Stimulated activated naive CD8-positive, alpha-beta T cell treated with anti-CD3 and anti-CD28 coated beads, Interleukin-15, Interleukin-2, amounts not matched to agents 100 ng/mL and 50 ng/mL, for 24 hours (primary cell): ENCODE data around the gene PRRT2.

Source experiments
- H3K27ac Mint-ChIP-seq: one replicate; pipeline ENCODE4 v1.8.0; 2021; ENCODE audit warnings: mild to moderate bottlenecking, mixed read lengths
- H3K27me3 Mint-ChIP-seq: one replicate; pipeline ENCODE4 v1.8.0; 2021; ENCODE audit warnings: mixed read lengths
- H3K36me3 Mint-ChIP-seq: one replicate; pipeline ENCODE4 v1.8.0; 2021; ENCODE audit warnings: low read depth, mixed read lengths
- H3K4me1 Mint-ChIP-seq: one replicate; pipeline ENCODE4 v1.8.0; 2021; ENCODE audit warnings: low read depth, mixed read lengths
- H3K4me3 Mint-ChIP-seq: one replicate; pipeline ENCODE4 v1.8.0; 2021; ENCODE audit warnings: mild to moderate bottlenecking, mixed read lengths
- H3K9me3 Mint-ChIP-seq: one replicate; pipeline ENCODE4 v1.8.0; 2021; ENCODE audit warnings: mixed read lengths

PRRT2 gene

GRCh38 chr16:29849505-29849904, 37.5 kb downstream of the PRRT2 start:
- no peak overlapping the region for H3K4me3 Mint-ChIP-seq
- H3K27me3 Mint-ChIP-seq = no peaks in the 10 kb centered on the region
- H3K4me1 Mint-ChIP-seq = no peaks in the 10 kb centered on the region
- no peaks in the 10 kb centered on the region for H3K9me3 Mint-ChIP-seq
- no peak overlapping the region for H3K27ac Mint-ChIP-seq
- H3K36me3 Mint-ChIP-seq = peaks cover 14% of the 10 kb centered on the region

GRCh38 chr16:29850998-29851397, 39.0 kb downstream of the PRRT2 start:
- no peak overlapping the region for H3K27ac Mint-ChIP-seq
- peaks cover 7% of the 10 kb centered on the region for H3K36me3 Mint-ChIP-seq
- H3K27me3 Mint-ChIP-seq = no peaks in the 10 kb centered on the region
- H3K9me3 Mint-ChIP-seq = no peaks in the 10 kb centered on the region
- H3K4me3 Mint-ChIP-seq = no peak overlapping the region
- H3K4me1 Mint-ChIP-seq = no peaks in the 10 kb centered on the region

GRCh38 chr16:29852654-29853053, 40.7 kb downstream of the PRRT2 start:
- Mint-ChIP-seq H3K4me1 (no peaks in the 10 kb centered on the region), H3K9me3 (no peaks in the 10 kb centered on the region), H3K36me3 (peaks cover 3% of the 10 kb centered on the region), H3K4me3 (no peak overlapping the region), H3K27me3 (no peaks in the 10 kb centered on the region), H3K27ac (no peak overlapping the region)

GRCh38 chr16:29854520-29855100, 42.6 kb downstream of the PRRT2 start:
- H3K27ac Mint-ChIP-seq = no peak overlapping the region
- H3K4me1 Mint-ChIP-seq = peaks cover 4% of the 10 kb centered on the region
- H3K9me3 Mint-ChIP-seq = no peaks in the 10 kb centered on the region
- H3K4me3 Mint-ChIP-seq = no peak overlapping the region
- peaks cover 15% of the 10 kb centered on the region for H3K36me3 Mint-ChIP-seq
- H3K27me3 Mint-ChIP-seq = no peaks in the 10 kb centered on the region

- Mint-ChIP-seq H3K4me3 (no peak overlapping the region), H3K27ac (no peak overlapping the region), H3K4me1 (peaks cover 18% of the 10 kb centered on the region), H3K27me3 (no peaks in the 10 kb centered on the region), H3K9me3 (no peaks in the 10 kb centered on the region), H3K36me3 (peaks cover 23% of the 10 kb centered on the region)
These were observed 45.3 kb downstream of the PRRT2 start for GRCh38 chr16:29857133-29857760.

- no peak overlapping the region for H3K4me3 Mint-ChIP-seq
- peaks cover 18% of the 10 kb centered on the region for H3K4me1 Mint-ChIP-seq
These were observed 46.3 kb downstream of the PRRT2 start for GRCh38 chr16:29858149-29858849.

GRCh38 chr16:29858974-29859373, 47.0 kb downstream of the PRRT2 start:
- Mint-ChIP-seq H3K27me3 (no peaks in the 10 kb centered on the region), H3K4me3 (no peak overlapping the region), H3K9me3 (no peaks in the 10 kb centered on the region)

More at GRCh38 chr16:29858149-29858849, 46.3 kb downstream of the PRRT2 start:
- Mint-ChIP-seq H3K27ac (no peak overlapping the region), H3K9me3 (no peaks in the 10 kb centered on the region), H3K27me3 (no peaks in the 10 kb centered on the region), H3K36me3 (peaks cover 23% of the 10 kb centered on the region)

GRCh38 chr16:29860218-29860617, 48.2 kb downstream of the PRRT2 start:
- Mint-ChIP-seq H3K27ac (no peak overlapping the region), H3K27me3 (no peaks in the 10 kb centered on the region), H3K4me3 (no peak overlapping the region), H3K4me1 (peaks cover 18% of the 10 kb centered on the region), H3K9me3 (no peaks in the 10 kb centered on the region), H3K36me3 (peaks cover 23% of the 10 kb centered on the region)

More at GRCh38 chr16:29858974-29859373, 47.0 kb downstream of the PRRT2 start:
- H3K4me1 Mint-ChIP-seq = peaks cover 18% of the 10 kb centered on the region
- peaks cover 23% of the 10 kb centered on the region for H3K36me3 Mint-ChIP-seq
- no peak overlapping the region for H3K27ac Mint-ChIP-seq

- no peaks in the 10 kb centered on the region for H3K9me3 Mint-ChIP-seq
- H3K36me3 Mint-ChIP-seq = peaks cover 23% of the 10 kb centered on the region
- H3K27me3 Mint-ChIP-seq = no peaks in the 10 kb centered on the region
- peak overlapping the region; percentile 99 for H3K4me3 Mint-ChIP-seq
- H3K4me1 Mint-ChIP-seq = peaks cover 18% of the 10 kb centered on the region
- H3K27ac Mint-ChIP-seq = peak overlapping the region; percentile 95
These were observed 50.4 kb downstream of the PRRT2 start for GRCh38 chr16:29862383-29862883.

- no peaks in the 10 kb centered on the region for H3K27me3 Mint-ChIP-seq
- peak within 1 kb of the TSS; percentile 100 for H3K27ac Mint-ChIP-seq
- H3K36me3 Mint-ChIP-seq = peaks cover 23% of the 10 kb centered on the region
- H3K4me3 Mint-ChIP-seq = peak within 1 kb of the TSS; percentile 99
- H3K4me1 Mint-ChIP-seq = peaks cover 18% of the 10 kb centered on the region
- H3K9me3 Mint-ChIP-seq = no peaks in the 10 kb centered on the region
These were observed 51.1 kb downstream of the PRRT2 start, which contains the start of gene CDIPT for GRCh38 chr16:29862884-29863668. Gene CDIPT (minus strand): TSS chr16:29863226. CDS start chr16:29862857, 369 bp downstream.

GRCh38 chr16:29863669-29863984, 51.6 kb downstream of the PRRT2 start:
- peaks cover 15% of the 10 kb centered on the region for H3K4me1 Mint-ChIP-seq
- H3K27me3 Mint-ChIP-seq = no peaks in the 10 kb centered on the region
- H3K4me3 Mint-ChIP-seq = peak overlapping the region; percentile 99
- H3K27ac Mint-ChIP-seq = no peak overlapping the region
- no peaks in the 10 kb centered on the region for H3K9me3 Mint-ChIP-seq
- H3K36me3 Mint-ChIP-seq = peaks cover 17% of the 10 kb centered on the region

GRCh38 chr16:29864205-29864604, 52.2 kb downstream of the PRRT2 start:
- H3K36me3 Mint-ChIP-seq = peaks cover 11% of the 10 kb centered on the region
- H3K4me1 Mint-ChIP-seq = peaks cover 15% of the 10 kb centered on the region
- H3K27ac Mint-ChIP-seq = no peak overlapping the region
- no peaks in the 10 kb centered on the region for H3K9me3 Mint-ChIP-seq
- H3K4me3 Mint-ChIP-seq = peak overlapping the region; percentile 41
- no peaks in the 10 kb centered on the region for H3K27me3 Mint-ChIP-seq
